Measurements from ENCODE around the gene KRT36. TPM values are rescaled to one million over a fixed set of nuclear protein-coding genes. Genes with fewer than 3 reads are reported as not detected.

The KRT36 gene
- total and polyA plus RNA-seq, 2 experiments from 2014 or later = not detected

DNA sequence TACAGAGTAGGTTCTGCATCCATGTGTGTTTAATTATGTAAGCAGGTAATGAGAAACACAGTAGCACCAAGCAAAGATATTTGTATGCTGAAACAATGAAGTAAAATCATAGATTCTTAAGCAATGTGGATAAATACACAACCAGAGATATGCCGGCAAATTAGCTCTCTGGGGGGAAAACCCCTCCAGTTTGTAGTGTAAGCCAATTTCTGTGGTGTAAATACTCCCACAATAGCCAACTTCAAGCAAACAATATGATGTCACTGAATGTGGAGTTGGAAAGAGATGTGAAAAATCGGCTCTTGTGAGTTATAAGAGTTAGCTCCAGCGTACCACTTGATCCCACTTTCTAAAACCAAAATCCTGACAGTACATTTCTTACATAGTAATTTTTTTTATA lies 45.1 kb downstream of the KRT36 start (continued):
- TF ChIP-seq STAT1 (IDR thresholded peaks at IDR 0.05; ENCODE audit: unreplicated experiment) (no peak), POLR2AphosphoS5 (IDR thresholded peaks at IDR 0.05; ENCODE audit: low read depth) (no peak)
- TF ChIP-seq, protein P1, sequence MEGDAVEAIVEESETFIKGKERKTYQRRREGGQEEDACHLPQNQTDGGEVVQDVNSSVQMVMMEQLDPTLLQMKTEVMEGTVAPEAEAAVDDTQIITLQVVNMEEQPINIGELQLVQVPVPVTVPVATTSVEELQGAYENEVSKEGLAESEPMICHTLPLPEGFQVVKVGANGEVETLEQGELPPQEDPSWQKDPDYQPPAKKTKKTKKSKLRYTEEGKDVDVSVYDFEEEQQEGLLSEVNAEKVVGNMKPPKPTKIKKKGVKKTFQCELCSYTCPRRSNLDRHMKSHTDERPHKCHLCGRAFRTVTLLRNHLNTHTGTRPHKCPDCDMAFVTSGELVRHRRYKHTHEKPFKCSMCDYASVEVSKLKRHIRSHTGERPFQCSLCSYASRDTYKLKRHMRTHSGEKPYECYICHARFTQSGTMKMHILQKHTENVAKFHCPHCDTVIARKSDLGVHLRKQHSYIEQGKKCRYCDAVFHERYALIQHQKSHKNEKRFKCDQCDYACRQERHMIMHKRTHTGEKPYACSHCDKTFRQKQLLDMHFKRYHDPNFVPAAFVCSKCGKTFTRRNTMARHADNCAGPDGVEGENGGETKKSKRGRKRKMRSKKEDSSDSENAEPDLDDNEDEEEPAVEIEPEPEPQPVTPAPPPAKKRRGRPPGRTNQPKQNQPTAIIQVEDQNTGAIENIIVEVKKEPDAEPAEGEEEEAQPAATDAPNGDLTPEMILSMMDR (conservative IDR thresholded peaks at IDR 0.05; ENCODE audit: low read depth in 2 of 2) = no peak

DNA sequence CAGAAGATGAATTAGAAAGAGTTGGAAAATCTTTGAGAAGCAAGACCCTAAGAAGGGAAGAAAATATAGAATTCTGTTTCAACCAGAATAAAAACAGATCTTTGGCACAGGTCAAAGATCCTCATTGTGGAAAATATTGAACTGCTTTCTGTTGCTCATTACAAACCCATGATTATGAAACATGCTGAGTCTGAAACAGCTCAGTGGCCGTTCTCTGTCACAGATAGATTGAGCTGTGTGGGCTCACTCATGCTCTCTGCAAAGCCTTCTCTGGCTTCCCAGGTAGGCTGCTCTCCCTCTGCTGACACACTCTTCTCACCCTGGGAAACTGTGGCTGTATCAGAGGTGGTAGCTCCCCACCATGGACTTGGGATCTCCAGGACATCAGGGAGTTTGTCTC lies 45.5 kb downstream of the KRT36 start:
- no peaks in the 10 kb centered on the region for H3K36me3 ChIP-seq (ENCODE audit: insufficient read depth)
- H3F3A ChIP-seq (replicated peaks; ENCODE audit: low read depth) = no peaks in the 10 kb centered on the region
- H2AFZ ChIP-seq = no peak overlapping the region
- Mint-ChIP-seq H3K27me3 (ENCODE audit: insufficient read depth, low read depth, poor library complexity) (peaks cover 2% of the 10 kb centered on the region), H3K4me1 (no peaks in the 10 kb centered on the region), H3K9me3 (peaks cover 4% of the 10 kb centered on the region; the same call in 2 of the 3 replicates), H3K27ac (no peak overlapping the region), H3K36me3 (ENCODE audit: low read depth) (no peaks in the 10 kb centered on the region), H3K4me3 (no peak overlapping the region)
- no peak overlapping the region for H3K4me2 ChIP-seq
- H3K4me1 ChIP-seq (ENCODE audit: insufficient read depth) = no peaks in the 10 kb centered on the region
- no peak overlapping the region for H3K27ac ChIP-seq (ENCODE audit: low read depth)
- H3K9me2 ChIP-seq (ENCODE audit: insufficient read depth) = 0 out of 2 replicates have a peak, but pooled peaks cover 11% of the 10 kb centered on the region
- DNase-seq (ENCODE audit: low spot score) (no peak), ATAC-seq (no peak)
- no peak for TF ChIP-seq STAT1 (IDR thresholded peaks at IDR 0.05; ENCODE audit: unreplicated experiment)
- TF ChIP-seq, protein P1 (conservative IDR thresholded peaks at IDR 0.05; ENCODE audit: low read depth in 2 of 2) = no peak
- no peak for TF ChIP-seq EZH2phosphoT487 (IDR thresholded peaks at IDR 0.05; ENCODE audit: unreplicated experiment)
- no peak for TF ChIP-seq ZNF114 (CRISPR knock-in tag; IDR thresholded peaks at IDR 0.05)
- H4K20me1 ChIP-seq (replicated peaks; ENCODE audit: insufficient read depth) = no peaks in the 10 kb centered on the region
- no peaks in the 10 kb centered on the region for H3K27me3 ChIP-seq (ENCODE audit: insufficient read depth)
- no peaks in the 10 kb centered on the region for H3K79me2 ChIP-seq (replicated peaks; ENCODE audit: insufficient read depth)
- H3K4me3 ChIP-seq = no peak overlapping the region

DNA sequence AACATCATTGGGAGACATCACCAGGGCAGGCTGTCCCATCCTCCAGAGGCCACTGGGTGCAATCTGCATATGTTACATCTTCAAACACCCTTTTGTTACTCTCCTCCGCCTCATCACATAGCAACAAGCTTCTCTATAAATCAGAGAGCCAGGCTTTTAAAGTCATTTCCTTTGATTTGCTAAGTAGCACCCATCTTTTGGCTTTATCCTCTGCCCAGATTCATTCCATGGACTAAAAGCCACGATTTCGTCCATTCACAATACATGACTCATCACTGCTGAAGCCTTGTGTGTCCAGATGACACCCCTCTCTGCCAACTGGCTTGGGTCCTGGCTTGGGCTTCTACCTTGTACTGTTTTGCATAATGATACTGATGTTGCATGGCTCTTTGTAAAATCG lies 47.0 kb downstream of the KRT36 start:
- H3F3A ChIP-seq (replicated peaks; ENCODE audit: low read depth) = no peaks in the 10 kb centered on the region
- Mint-ChIP-seq H3K4me1 (no peaks in the 10 kb centered on the region), H3K27ac (no peak overlapping the region), H3K27me3 (ENCODE audit: insufficient read depth, low read depth, poor library complexity) (no peaks in the 10 kb centered on the region), H3K36me3 (ENCODE audit: low read depth) (no peaks in the 10 kb centered on the region), H3K4me3 (no peak overlapping the region), H3K9me3 (peaks cover 4% of the 10 kb centered on the region; the same call in 2 of the 3 replicates)
- no peaks in the 10 kb centered on the region for H3K4me1 ChIP-seq (ENCODE audit: insufficient read depth)
- ATAC-seq (no peak), DNase-seq (ENCODE audit: low spot score) (no peak)
- TF ChIP-seq ZNF114 (CRISPR knock-in tag; IDR thresholded peaks at IDR 0.05) (no peak), NANOG (IDR thresholded peaks at IDR 0.05; ENCODE audit: borderline replicate concordance) (no peak), POLR2AphosphoS5 (IDR thresholded peaks at IDR 0.05; ENCODE audit: low read depth) (no peak)
- TF ChIP-seq, protein P1 (conservative IDR thresholded peaks at IDR 0.05; ENCODE audit: low read depth in 2 of 2) = no peak
- TF ChIP-seq, protein P2, sequence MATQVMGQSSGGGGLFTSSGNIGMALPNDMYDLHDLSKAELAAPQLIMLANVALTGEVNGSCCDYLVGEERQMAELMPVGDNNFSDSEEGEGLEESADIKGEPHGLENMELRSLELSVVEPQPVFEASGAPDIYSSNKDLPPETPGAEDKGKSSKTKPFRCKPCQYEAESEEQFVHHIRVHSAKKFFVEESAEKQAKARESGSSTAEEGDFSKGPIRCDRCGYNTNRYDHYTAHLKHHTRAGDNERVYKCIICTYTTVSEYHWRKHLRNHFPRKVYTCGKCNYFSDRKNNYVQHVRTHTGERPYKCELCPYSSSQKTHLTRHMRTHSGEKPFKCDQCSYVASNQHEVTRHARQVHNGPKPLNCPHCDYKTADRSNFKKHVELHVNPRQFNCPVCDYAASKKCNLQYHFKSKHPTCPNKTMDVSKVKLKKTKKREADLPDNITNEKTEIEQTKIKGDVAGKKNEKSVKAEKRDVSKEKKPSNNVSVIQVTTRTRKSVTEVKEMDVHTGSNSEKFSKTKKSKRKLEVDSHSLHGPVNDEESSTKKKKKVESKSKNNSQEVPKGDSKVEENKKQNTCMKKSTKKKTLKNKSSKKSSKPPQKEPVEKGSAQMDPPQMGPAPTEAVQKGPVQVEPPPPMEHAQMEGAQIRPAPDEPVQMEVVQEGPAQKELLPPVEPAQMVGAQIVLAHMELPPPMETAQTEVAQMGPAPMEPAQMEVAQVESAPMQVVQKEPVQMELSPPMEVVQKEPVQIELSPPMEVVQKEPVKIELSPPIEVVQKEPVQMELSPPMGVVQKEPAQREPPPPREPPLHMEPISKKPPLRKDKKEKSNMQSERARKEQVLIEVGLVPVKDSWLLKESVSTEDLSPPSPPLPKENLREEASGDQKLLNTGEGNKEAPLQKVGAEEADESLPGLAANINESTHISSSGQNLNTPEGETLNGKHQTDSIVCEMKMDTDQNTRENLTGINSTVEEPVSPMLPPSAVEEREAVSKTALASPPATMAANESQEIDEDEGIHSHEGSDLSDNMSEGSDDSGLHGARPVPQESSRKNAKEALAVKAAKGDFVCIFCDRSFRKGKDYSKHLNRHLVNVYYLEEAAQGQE (IDR thresholded peaks at IDR 0.05; ENCODE audit: unreplicated experiment) = no peak
- 0 out of 2 replicates have a peak overlapping the region, but pooled peaks have one; percentile 32 for H2AFZ ChIP-seq
- no peaks in the 10 kb centered on the region for H3K36me3 ChIP-seq (ENCODE audit: insufficient read depth)
- H3K4me2 ChIP-seq = no peak overlapping the region
- H3K9me2 ChIP-seq (ENCODE audit: insufficient read depth) = 0 out of 2 replicates have a peak, but pooled peaks cover 11% of the 10 kb centered on the region
- H4K20me1 ChIP-seq (replicated peaks; ENCODE audit: insufficient read depth) = no peaks in the 10 kb centered on the region
- H3K27ac ChIP-seq (ENCODE audit: low read depth) = no peak overlapping the region
- no peaks in the 10 kb centered on the region for H3K79me2 ChIP-seq (replicated peaks; ENCODE audit: insufficient read depth)
- no peak overlapping the region for H3K4me3 ChIP-seq
- no peaks in the 10 kb centered on the region for H3K27me3 ChIP-seq (ENCODE audit: insufficient read depth)
